HepG2 (cell line): ENCODE data around the gene PDRG1. TPM values are rescaled to one million over a fixed set of nuclear protein-coding genes. Genes with fewer than 3 reads are reported as not detected.

Experiments
- E2F5 ChIP-seq: sonication (generic); formaldehyde crosslinking; conservative IDR thresholded peaks from 2 replicates; pipeline ENCODE4 v1.4.0; 2020; ENCODE audit warnings: missing genetic modification reagents
- HINFP ChIP-seq: sonication (generic); formaldehyde crosslinking; IDR thresholded peaks from 2 replicates; pipeline ENCODE4 v1.4.0; 2020; ENCODE audit warnings: low read depth, mild to moderate bottlenecking, missing genetic modification reagents
- HMGA1 ChIP-seq: sonication (generic); formaldehyde crosslinking; conservative IDR thresholded peaks from 2 replicates; pipeline ENCODE4 v1.4.0; 2020; ENCODE audit warnings: missing genetic modification reagents
- HMGXB3 ChIP-seq: sonication (generic); formaldehyde crosslinking; IDR thresholded peaks from 2 replicates; pipeline ENCODE4 v1.4.0; 2020; ENCODE audit warnings: missing genetic modification reagents, borderline replicate concordance
- HNRNPL ChIP-seq: fragments of 200-400 bp; formaldehyde crosslinking; IDR thresholded peaks from 2 replicates; pipeline ENCODE4 v1.6.1; 2017; ENCODE audit warnings: mild to moderate bottlenecking, low read depth, low read length
- MTA1 ChIP-seq: sonication (generic); formaldehyde crosslinking; IDR thresholded peaks from 2 replicates; pipeline ENCODE4 v1.4.0; 2020; ENCODE audit warnings: missing genetic modification reagents, mild to moderate bottlenecking, borderline replicate concordance
- NPAS2 ChIP-seq: sonication (generic); formaldehyde crosslinking; IDR thresholded peaks from 2 replicates; pipeline ENCODE4 v1.8.0; 2022; ENCODE audit warnings: mild to moderate bottlenecking, missing genetic modification reagents, borderline replicate concordance
- POLR2AphosphoS5 ChIP-seq: IDR thresholded peaks from 2 replicates; pipeline ENCODE4 v1.6.1; 2012; ENCODE audit warnings: low read depth, low read length
- RBAK ChIP-seq: sonication (generic); formaldehyde crosslinking; IDR thresholded peaks from 2 replicates; pipeline ENCODE4 v1.5.1; 2020; ENCODE audit warnings: mild to moderate bottlenecking, missing genetic modification reagents
- SIX4 ChIP-seq: sonication (generic); formaldehyde crosslinking; IDR thresholded peaks from 2 replicates; pipeline ENCODE4 v1.4.0; 2020; ENCODE audit warnings: missing genetic modification reagents
- TRAFD1 ChIP-seq: sonication (generic); formaldehyde crosslinking; IDR thresholded peaks from 2 replicates; pipeline ENCODE4 v1.5.1; 2020; ENCODE audit warnings: missing genetic modification reagents, mild to moderate bottlenecking, borderline replicate concordance
- ZBTB42 ChIP-seq: sonication (generic); formaldehyde crosslinking; IDR thresholded peaks from 2 replicates; pipeline ENCODE4 v1.5.0; 2020; ENCODE audit warnings: mild to moderate bottlenecking, missing genetic modification reagents
- ZNF224 ChIP-seq: sonication (generic); formaldehyde crosslinking; IDR thresholded peaks from 2 replicates; pipeline ENCODE4 v1.5.0; 2020; ENCODE audit warnings: mild to moderate bottlenecking, missing genetic modification reagents
- ZNF230 ChIP-seq: sonication (generic); formaldehyde crosslinking; IDR thresholded peaks from 2 replicates; pipeline ENCODE4 v1.4.0; 2020; ENCODE audit warnings: mild to moderate bottlenecking, missing genetic modification reagents
- ZNF496 ChIP-seq: sonication (generic); formaldehyde crosslinking; IDR thresholded peaks from 2 replicates; pipeline ENCODE4 v1.8.1; 2023; ENCODE audit warnings: mild to moderate bottlenecking, moderate library complexity, missing genetic modification reagents; ENCODE audit not compliant: insufficient replicate concordance
- ZNF710 ChIP-seq: sonication (generic); formaldehyde crosslinking; IDR thresholded peaks from 2 replicates; pipeline ENCODE4 v1.5.0; 2020; ENCODE audit warnings: mild to moderate bottlenecking, missing genetic modification reagents, borderline replicate concordance
- polyA plus RNA-seq, 8 experiments: library from polyadenylated mRNA; depleted of rRNA in 3 of 8; stranded (reverse) in 7 of 8; unstranded in 1 of 8; fragments of >200 nt; fragmentation: Illumina TruSeq in 4 of 8; extraction: Trizol in 4 of 8; gene quantifications; 2 replicates each; pipeline versions ENCODE4 v1.2.1 to v1.2.3, GENCODE V29; 2011 to 2016; ENCODE audit warnings: low read depth in 4 of 8, missing spikeins in 1 of 8, mixed read lengths in 1 of 8; ENCODE audit not compliant: insufficient read depth in 1 of 8
- total RNA-seq, 5 experiments: library from RNA; depleted of rRNA; stranded (reverse); fragments of >200 nt; fragmentation: Illumina TruSeq; extraction: Trizol; gene quantifications; 2 replicates each; pipeline ENCODE4 v1.2.3, GENCODE V29; 2016; ENCODE audit warnings: low read depth in 1 of 5

The PDRG1 gene
- total and polyA plus RNA-seq, 2 of the 13 experiments (the other 11 are each of a cell fraction or from before 2014, with no cell fraction given): 16.6 to 18.0 TPM

- 0 out of 2 replicates have a peak, but pooled peaks have one; percentile 11 for TF ChIP-seq RBAK (CRISPR knock-in tag)
- no peak; the same call in 1 of the 2 replicates for TF ChIP-seq MTA1
- peak; percentile 87; the same call in 1 of the 2 replicates for TF ChIP-seq ZNF224
- TF ChIP-seq HNRNPL: 0 out of 2 replicates have a peak, but pooled peaks have one; percentile 29
- no peak for TF ChIP-seq HINFP (CRISPR knock-in tag)
- TF ChIP-seq ZNF230: peak; percentile 66; the same call in 1 of the 2 replicates
- no peak for TF ChIP-seq HMGA1 (CRISPR knock-in tag)
- 0 out of 2 replicates have a peak, but pooled peaks have one; percentile 52 for TF ChIP-seq NPAS2 (CRISPR knock-in tag)
- TF ChIP-seq E2F5 (CRISPR knock-in tag): no peak; the same call in 1 of the 2 replicates
- peak; percentile 98 for TF ChIP-seq POLR2AphosphoS5
- TF ChIP-seq TRAFD1 (CRISPR knock-in tag): no peak
- TF ChIP-seq ZBTB42 (CRISPR knock-in tag): 0 out of 2 replicates have a peak, but pooled peaks have one; percentile 68
- 0 out of 2 replicates have a peak, but pooled peaks have one; percentile 21 for TF ChIP-seq SIX4 (CRISPR knock-in tag)
- TF ChIP-seq ZNF496 (CRISPR knock-in tag): no peak
- TF ChIP-seq ZNF710 (CRISPR knock-in tag): peak; percentile 82; the same call in 1 of the 2 replicates
- TF ChIP-seq HMGXB3 (CRISPR knock-in tag): peak; percentile 89; the same call in 1 of the 2 replicates
Measured at GRCh38 chr20:31951530-31952453, at the start of gene PDRG1 (continued).
